Upper lobe of right lung (tissue), 1 donor: ENCODE data around the gene PRDM16. TPM values are rescaled to one million over a fixed set of nuclear protein-coding genes. Genes with fewer than 3 reads are reported as not detected.

Experiments used
- ATAC-seq: fragments of 200-7000 bp; cut with Tn5 transposase; one replicate; pipeline ENCODE4 v1.9.1; 2020; ENCODE audit warnings: mild to moderate bottlenecking, moderate library complexity
- DNase-seq: peaks from one replicate; pipeline ENCODE4 v3.0.0-alpha.2; 2020
- H3K27ac ChIP-seq: fragments of 200-600 bp; one replicate; pipeline ENCODE4 v1.8.0; 2022
- H3K27me3 ChIP-seq: fragments of 200-600 bp; one replicate; pipeline ENCODE4 v1.8.0; 2022; ENCODE audit warnings: mild to moderate bottlenecking
- H3K36me3 ChIP-seq: fragments of 200-600 bp; one replicate; pipeline ENCODE4 v1.8.0; 2022
- H3K4me1 ChIP-seq: fragments of 200-600 bp; one replicate; pipeline ENCODE4 v1.8.0; 2022
- H3K4me3 ChIP-seq: fragments of 200-600 bp; one replicate; pipeline ENCODE4 v1.8.0; 2022; ENCODE audit warnings: mild to moderate bottlenecking
- H3K9me3 ChIP-seq: fragments of 200-600 bp; one replicate; pipeline ENCODE4 v1.8.0; 2022
- intact Hi-C: fragments of 100-400 bp; cut with DNase I; formaldehyde crosslinking; loops from one replicate; pipeline ENCODE4 v1.11.0; 2022
- total RNA-seq: library from RNA; stranded (reverse); fragmentation: NEBNext Ultra II Directional; extraction: Animal tissue kit (Norgen Biotek cat#: 25700); gene quantifications from one replicate; pipeline ENCODE4 v1.2.1, GENCODE V29; 2021
- TF ChIP-seq, protein P1 (sequence below): fragments of 200-600 bp; IDR thresholded peaks from one replicate; pipeline ENCODE4 v1.8.0; 2022; ENCODE audit warnings: antibody characterized with exemption
- donor health status: DM: no; HTN: yes; CAD: no; lungs with severe emphysema.

The PRDM16 gene
- total RNA-seq, 1 donor from 2014 or later: 21.0 TPM

DNA sequence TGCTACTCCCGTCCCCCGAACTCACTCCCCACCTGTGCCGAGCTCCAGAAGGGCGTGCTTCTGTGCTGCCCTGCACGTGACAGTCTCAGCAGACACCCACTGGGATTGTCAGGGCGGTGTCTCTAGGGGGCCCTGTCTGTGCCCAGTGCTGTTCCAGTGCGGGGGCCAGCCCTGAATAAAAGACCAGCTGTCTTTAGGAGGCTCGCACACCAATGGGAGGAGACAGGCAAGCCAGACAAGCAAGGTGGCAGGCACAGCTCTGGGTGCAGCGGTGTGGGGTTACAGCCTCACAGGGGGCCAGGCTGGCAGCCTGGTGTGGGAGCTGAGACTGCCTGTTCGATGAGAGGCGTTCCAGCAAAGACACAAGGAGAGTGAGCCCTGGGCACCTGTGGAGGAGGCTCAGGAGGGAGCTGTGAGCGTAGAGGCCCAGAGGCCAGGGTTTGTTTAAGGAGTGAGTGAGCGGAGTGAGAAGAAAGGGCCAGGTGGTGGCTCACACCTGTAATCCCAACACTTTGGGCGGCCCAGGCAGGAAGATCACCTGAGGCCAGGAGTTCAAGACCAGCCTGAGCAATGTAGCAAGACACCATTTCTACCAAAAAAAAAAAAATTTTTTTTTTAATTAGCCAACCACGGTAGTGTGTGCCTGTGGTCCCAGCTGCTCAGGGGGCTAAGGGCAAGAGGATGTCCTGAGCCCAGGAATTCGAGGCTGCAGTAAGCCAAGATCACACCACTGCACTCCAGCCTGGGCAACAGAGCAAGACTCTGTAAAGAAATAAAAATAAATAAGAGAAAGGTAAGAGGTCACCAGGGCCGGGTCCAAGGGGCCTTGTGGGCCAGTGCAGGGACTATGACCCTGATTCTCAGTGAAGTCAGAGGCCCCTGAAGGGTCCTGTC is 337.2 kb downstream of the PRDM16 start:
- DNase-seq: no peak
- intact Hi-C loops: no loop called here
- Histone ChIP-seq H3K4me1 (no peaks in the 10 kb centered on the region), H3K9me3 (no peaks in the 10 kb centered on the region), H3K4me3 (no peak overlapping the region), H3K27me3 (no peaks in the 10 kb centered on the region), H3K36me3 (no peaks in the 10 kb centered on the region), H3K27ac (no peak overlapping the region)
- TF ChIP-seq, protein P1, sequence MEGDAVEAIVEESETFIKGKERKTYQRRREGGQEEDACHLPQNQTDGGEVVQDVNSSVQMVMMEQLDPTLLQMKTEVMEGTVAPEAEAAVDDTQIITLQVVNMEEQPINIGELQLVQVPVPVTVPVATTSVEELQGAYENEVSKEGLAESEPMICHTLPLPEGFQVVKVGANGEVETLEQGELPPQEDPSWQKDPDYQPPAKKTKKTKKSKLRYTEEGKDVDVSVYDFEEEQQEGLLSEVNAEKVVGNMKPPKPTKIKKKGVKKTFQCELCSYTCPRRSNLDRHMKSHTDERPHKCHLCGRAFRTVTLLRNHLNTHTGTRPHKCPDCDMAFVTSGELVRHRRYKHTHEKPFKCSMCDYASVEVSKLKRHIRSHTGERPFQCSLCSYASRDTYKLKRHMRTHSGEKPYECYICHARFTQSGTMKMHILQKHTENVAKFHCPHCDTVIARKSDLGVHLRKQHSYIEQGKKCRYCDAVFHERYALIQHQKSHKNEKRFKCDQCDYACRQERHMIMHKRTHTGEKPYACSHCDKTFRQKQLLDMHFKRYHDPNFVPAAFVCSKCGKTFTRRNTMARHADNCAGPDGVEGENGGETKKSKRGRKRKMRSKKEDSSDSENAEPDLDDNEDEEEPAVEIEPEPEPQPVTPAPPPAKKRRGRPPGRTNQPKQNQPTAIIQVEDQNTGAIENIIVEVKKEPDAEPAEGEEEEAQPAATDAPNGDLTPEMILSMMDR: no peak
- no peak for ATAC-seq

DNA sequence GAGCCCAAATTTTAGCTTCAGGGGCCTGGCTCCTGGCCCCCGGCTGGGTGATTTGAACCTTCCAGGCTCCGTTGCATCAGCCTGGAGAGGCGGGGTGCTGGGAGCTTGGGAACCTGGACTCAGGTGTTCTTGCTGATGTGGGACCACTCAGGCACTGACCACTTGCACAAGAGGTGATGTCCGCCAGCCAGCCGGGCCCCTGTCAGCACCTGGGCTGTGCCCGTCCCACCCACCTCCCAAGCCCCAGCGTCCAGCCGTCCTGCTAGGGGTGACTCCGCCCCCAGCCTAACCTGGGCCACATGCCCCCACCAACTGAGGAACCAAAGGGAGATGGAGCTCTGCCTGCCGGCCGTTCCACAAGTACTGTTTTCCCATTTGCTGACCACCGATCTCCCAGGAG is 338.0 kb downstream of the PRDM16 start:
- Histone ChIP-seq H3K9me3 (no peaks in the 10 kb centered on the region), H3K4me3 (no peak overlapping the region), H3K4me1 (no peaks in the 10 kb centered on the region), H3K36me3 (no peaks in the 10 kb centered on the region), H3K27ac (no peak overlapping the region), H3K27me3 (no peaks in the 10 kb centered on the region)
- TF ChIP-seq, protein P1: no peak
- intact Hi-C loops: no loop called here
- ATAC-seq (no peak), DNase-seq (no peak)

DNA sequence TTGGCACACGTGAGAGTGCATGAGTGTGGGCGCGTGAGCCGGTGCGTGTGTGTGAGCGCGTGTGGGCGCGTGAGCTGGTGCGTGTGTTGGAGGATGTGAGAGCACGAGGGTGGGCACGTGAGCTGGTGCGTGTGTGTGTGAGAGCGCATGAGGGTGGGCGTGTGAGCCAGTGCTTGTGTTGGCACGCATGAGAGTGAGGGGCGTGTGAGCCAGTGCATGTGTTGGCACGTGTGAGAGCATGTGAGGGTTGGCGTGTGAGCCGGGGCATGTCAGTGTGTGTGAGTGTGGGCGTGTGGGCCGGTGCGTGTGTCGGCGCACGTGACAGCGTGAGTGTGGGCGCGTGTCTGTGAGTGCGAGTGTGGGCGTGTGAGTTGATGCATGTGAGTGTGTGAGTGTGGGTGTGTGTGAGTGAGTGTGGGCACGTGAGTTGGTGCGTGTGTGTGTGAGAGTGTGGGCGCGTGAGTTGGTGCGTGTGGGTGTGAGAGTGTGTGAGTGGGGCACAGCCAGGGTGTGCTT is 339.8 kb downstream of the PRDM16 start:
- Histone ChIP-seq H3K4me3 (no peak overlapping the region), H3K9me3 (no peaks in the 10 kb centered on the region), H3K4me1 (no peaks in the 10 kb centered on the region), H3K27ac (no peak overlapping the region), H3K36me3 (no peaks in the 10 kb centered on the region), H3K27me3 (no peaks in the 10 kb centered on the region)
- ATAC-seq: no peak
- no peak for DNase-seq
- TF ChIP-seq, protein P1: no peak
- intact Hi-C loops: no loop called here

DNA sequence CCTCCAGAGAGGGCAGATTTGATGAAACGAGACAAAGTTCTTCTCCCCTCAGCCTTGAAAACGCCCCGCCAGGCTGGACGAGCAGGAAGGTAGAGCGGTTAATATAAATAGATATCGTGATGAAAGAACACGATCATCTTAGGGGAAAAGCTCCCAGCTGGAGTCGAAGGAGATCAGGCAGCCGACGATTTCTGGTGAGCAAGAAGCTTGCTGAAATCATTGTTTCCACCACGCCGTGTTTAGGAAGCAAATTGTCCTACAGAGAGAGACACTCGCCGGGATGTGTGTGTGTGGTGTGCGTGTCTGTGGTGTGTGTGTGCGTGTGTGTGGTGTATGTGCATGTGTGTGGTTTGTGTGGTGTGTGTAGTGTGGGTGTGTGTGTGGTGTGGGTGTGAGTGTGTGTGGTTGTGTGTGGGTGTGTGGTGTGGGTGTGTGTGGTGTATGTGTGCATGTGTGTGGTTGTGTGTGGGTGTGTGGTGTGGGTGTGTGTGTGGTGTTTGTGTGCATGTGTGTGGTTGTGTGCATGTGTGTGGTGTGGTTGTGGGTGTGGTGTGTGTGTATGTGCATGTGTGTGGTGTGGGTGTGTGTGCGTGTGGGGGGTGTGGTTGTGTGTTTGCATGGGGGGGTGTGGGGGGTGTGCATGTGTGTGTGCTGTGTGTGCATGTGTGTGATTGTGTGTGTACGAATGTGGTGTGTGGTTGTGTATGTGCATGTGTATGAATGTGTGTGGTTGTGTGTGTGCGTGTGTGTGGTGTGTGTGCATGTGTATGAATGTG is 340.6 kb downstream of the PRDM16 start:
- ATAC-seq (no peak), DNase-seq (no peak)
- H3K4me1 ChIP-seq: no peaks in the 10 kb centered on the region
- H3K27me3 ChIP-seq: no peaks in the 10 kb centered on the region
- H3K36me3 ChIP-seq: no peaks in the 10 kb centered on the region
- no peak overlapping the region for H3K4me3 ChIP-seq
- H3K9me3 ChIP-seq: no peaks in the 10 kb centered on the region
- no peak overlapping the region for H3K27ac ChIP-seq
- TF ChIP-seq, protein P1: no peak
- intact Hi-C loops: loop anchor here (5.0 to 10.0 kb wide), 2 partner anchors 335 to 397 kb away; no protein-coding TSS in a partner anchor

DNA sequence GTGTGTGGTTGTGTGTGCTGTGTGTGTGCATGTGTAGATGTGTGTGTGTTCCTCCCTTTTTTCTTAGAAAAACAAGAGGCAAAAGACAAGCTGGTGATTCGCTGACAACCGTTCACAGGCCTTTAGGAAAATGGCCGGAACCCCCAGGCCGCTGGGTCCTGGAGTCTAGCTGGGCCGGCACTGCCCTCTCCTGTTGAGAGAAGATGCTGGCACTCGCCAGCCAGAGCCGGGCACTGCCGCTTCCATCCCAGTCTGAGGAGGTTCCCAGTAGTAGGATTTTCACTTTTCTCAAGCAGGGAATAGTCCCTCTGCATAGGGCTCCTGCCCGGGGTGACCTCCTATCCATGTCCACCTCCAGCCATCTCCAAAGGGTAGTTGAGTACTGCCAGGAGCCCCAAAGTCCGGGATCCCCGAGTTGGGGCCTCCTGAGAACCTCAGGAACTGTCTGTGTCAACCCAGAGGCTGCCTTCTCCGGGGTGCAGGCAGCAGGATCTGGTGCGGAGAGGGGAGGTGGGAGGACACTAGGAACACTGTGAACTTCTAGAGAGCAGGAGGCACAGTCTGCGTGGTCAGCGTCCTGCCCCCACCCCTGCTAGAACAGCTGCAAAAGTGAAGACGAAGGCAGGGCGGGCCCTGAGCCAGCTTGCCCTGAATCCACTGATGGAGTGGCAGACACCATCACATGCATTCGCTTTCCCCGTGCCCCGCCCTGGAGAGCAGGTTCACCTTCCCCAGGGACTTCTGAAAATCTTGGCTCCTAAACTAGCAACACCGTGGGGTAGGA is 341.3 kb downstream of the PRDM16 start:
- Histone ChIP-seq H3K4me3 (no peak overlapping the region), H3K9me3 (no peaks in the 10 kb centered on the region), H3K27ac (no peak overlapping the region), H3K27me3 (no peaks in the 10 kb centered on the region), H3K4me1 (no peaks in the 10 kb centered on the region), H3K36me3 (no peaks in the 10 kb centered on the region)
- TF ChIP-seq, protein P1: peak; percentile 45
- DNase-seq: no peak
- ATAC-seq: peak; percentile 15
- intact Hi-C loops: loop anchor here (5.0 to 10.0 kb wide), 2 partner anchors 336 to 398 kb away; no protein-coding TSS in a partner anchor
